H1 (cell line): Measurements from ENCODE around the gene SRF. TPM values are rescaled to one million over a fixed set of nuclear protein-coding genes. Genes with fewer than 3 reads are reported as not detected.

Experiments
- CTCF ChIA-PET: fragments of 300-600 bp; sonication (Branson Sonifier 250); formaldehyde crosslinking; loops from one replicate; lab custom pipeline; 2021; ENCODE audit not compliant: partially characterized antibody; lab: Charles Lee
- POLR2A ChIA-PET: fragments of 300-600 bp; sonication (Branson Sonifier 250); formaldehyde crosslinking; loops from one replicate; lab custom pipeline; 2021; ENCODE audit warnings: inconsistent platforms; ENCODE audit not compliant: partially characterized antibody; lab: Charles Lee
- DNase-seq, 2 experiments: peaks; one replicate each; pipeline versions ENCODE4 v3.0.0 to v3.0.0-alpha.2; 2010 to 2022; ENCODE audit warnings: low spot score in 2 of 2, low read depth in 1 of 2, mixed read lengths in 1 of 2
- FAIRE-seq: peaks from 2 replicates; lab custom pipeline; 2011; peaks lifted over from hg19 to GRCh38; lab: Jason Lieb, UNC
- H2AFZ ChIP-seq: 2 replicates; pipeline ENCODE4 v1.8.1; 2012; ENCODE audit warnings: low read length, inconsistent platforms
- H2AK5ac ChIP-seq: 2 replicates; pipeline ENCODE4 v1.6.1; 2013; ENCODE audit warnings: low read depth, low read length
- H2BK120ac ChIP-seq: replicated peaks from 2 replicates; pipeline ENCODE3; 2013; ENCODE audit warnings: low read depth, low read length, inconsistent platforms
- H2BK12ac ChIP-seq: 2 replicates; pipeline ENCODE4 v1.6.1; 2013; ENCODE audit warnings: low read depth, low read length
- H2BK15ac ChIP-seq: 2 replicates; pipeline ENCODE4 v1.6.1; 2013; ENCODE audit warnings: low read length
- H2BK20ac ChIP-seq: 2 replicates; pipeline ENCODE4 v1.6.1; 2013; ENCODE audit warnings: low read length
- H2BK5ac ChIP-seq: 2 replicates; pipeline ENCODE4 v1.6.1; 2013; ENCODE audit warnings: low read depth, low read length
- H3K14ac ChIP-seq: 2 replicates; pipeline ENCODE4 v1.6.1; 2013; ENCODE audit warnings: inconsistent platforms; ENCODE audit not compliant: insufficient read length
- H3K18ac ChIP-seq: 2 replicates; pipeline ENCODE4 v1.6.1; 2013; ENCODE audit warnings: low read length; ENCODE audit errors: extremely low read depth
- H3K23ac ChIP-seq: 2 replicates; pipeline ENCODE4 v1.6.1; 2013; ENCODE audit warnings: inconsistent platforms; ENCODE audit not compliant: insufficient read length
- H3K23me2 ChIP-seq: 2 replicates; pipeline ENCODE4 v1.6.1; 2013; ENCODE audit warnings: low read depth, low read length
- H3K27ac ChIP-seq: 2 replicates; pipeline ENCODE4 v1.6.1; 2011; ENCODE audit warnings: low read depth, low read length, inconsistent platforms
- H3K27me3 ChIP-seq, 4 experiments: replicated peaks in 1 of 4; 1 replicate in 1 of 4; 2 replicates in 3 of 4; pipeline versions ENCODE4 v1.6.1 to v1.8.1; 2011 to 2013; ENCODE audit warnings: low read length in 3 of 4, mild to moderate bottlenecking in 3 of 4, inconsistent platforms in 2 of 4, mixed read lengths in 2 of 4, moderate library complexity in 1 of 4; ENCODE audit not compliant: control insufficient read depth in 3 of 4, insufficient read depth in 3 of 4; ENCODE audit errors: extremely low read depth in 1 of 4
- H3K36me3 ChIP-seq, 4 experiments: 2 replicates each; pipeline versions ENCODE4 v1.6.1 to v1.8.1; 2011 to 2013; ENCODE audit warnings: mild to moderate bottlenecking in 4 of 4, low read length in 3 of 4, moderate library complexity in 2 of 4, control low read depth in 1 of 4, inconsistent platforms in 1 of 4; ENCODE audit not compliant: insufficient read depth in 4 of 4, control insufficient read depth in 2 of 4
- H3K4ac ChIP-seq: replicated peaks from 2 replicates; pipeline ENCODE3; 2013; ENCODE audit warnings: low read length, low read depth, mixed read lengths, inconsistent platforms; ENCODE audit not compliant: insufficient read length
- H3K4me1 ChIP-seq, 4 experiments: replicated peaks in 1 of 4; 1 replicate in 1 of 4; 2 replicates in 3 of 4; pipeline versions ENCODE4 v1.6.1 to v1.8.1; 2011 to 2013; ENCODE audit warnings: low read length in 3 of 4, inconsistent platforms in 2 of 4, mixed read lengths in 1 of 4; ENCODE audit not compliant: insufficient read depth in 4 of 4, control insufficient read depth in 3 of 4
- H3K4me2 ChIP-seq, 2 experiments: 2 replicates each; pipeline versions ENCODE4 v1.6.1 to v1.8.1; 2011 to 2013; ENCODE audit warnings: low read depth in 2 of 2, low read length in 2 of 2, control low read depth in 1 of 2, inconsistent platforms in 1 of 2, mild to moderate bottlenecking in 1 of 2; ENCODE audit not compliant: insufficient read depth in 1 of 2
- H3K4me3 ChIP-seq, 4 experiments: fragments of 200-600, 300-600 bp in 1 of 4; sonication (generic), shearing (Covaris generic), sonication (Bioruptor Twin) in 1 of 4; 2 replicates each; pipeline versions ENCODE4 v1.5.1 to v1.8.1; 2011 to 2016; ENCODE audit warnings: low read length in 4 of 4, low read depth in 3 of 4, control low read depth in 2 of 4, inconsistent platforms in 2 of 4, mild to moderate bottlenecking in 2 of 4, mixed read lengths in 1 of 4, moderate library complexity in 1 of 4; ENCODE audit not compliant: insufficient read depth in 2 of 4; ENCODE audit errors: extremely low read depth in 1 of 4
- H3K56ac ChIP-seq: replicated peaks from 2 replicates; pipeline ENCODE3; 2013; ENCODE audit warnings: low read depth, mild to moderate bottlenecking, mixed read lengths, low read length, inconsistent platforms; ENCODE audit not compliant: insufficient read length
- H3K79me1 ChIP-seq: 2 replicates; pipeline ENCODE4 v1.6.1; 2013; ENCODE audit warnings: low read depth, low read length, control low read depth
- H3K79me2 ChIP-seq, 2 experiments: 2 replicates each; pipeline versions ENCODE4 v1.6.1 to v1.8.1; 2012 to 2013; ENCODE audit warnings: low read length in 2 of 2, mild to moderate bottlenecking in 2 of 2, inconsistent platforms in 1 of 2; ENCODE audit not compliant: insufficient read depth in 2 of 2, control insufficient read depth in 1 of 2
- H3K9ac ChIP-seq, 4 experiments: replicated peaks in 1 of 4; 1 replicate in 1 of 4; 2 replicates in 3 of 4; pipeline versions ENCODE4 v1.6.1 to v1.8.1; 2011 to 2013; ENCODE audit warnings: low read depth in 3 of 4, low read length in 3 of 4, control low read depth in 2 of 4, mild to moderate bottlenecking in 2 of 4, moderate library complexity in 2 of 4, inconsistent platforms in 1 of 4; ENCODE audit errors: extremely low read depth in 1 of 4
- H3K9me3 ChIP-seq, 2 experiments: 2 replicates each; pipeline versions ENCODE4 v1.6.1 to v1.8.1; 2012 to 2013; ENCODE audit warnings: mild to moderate bottlenecking in 2 of 2, moderate library complexity in 2 of 2, control low read depth in 1 of 2, inconsistent platforms in 1 of 2, low read depth in 1 of 2, low read length in 1 of 2, mixed read lengths in 1 of 2; ENCODE audit not compliant: insufficient read depth in 2 of 2
- H4K20me1 ChIP-seq, 2 experiments: replicated peaks in 1 of 2; 2 replicates each; pipeline versions ENCODE3 to v1.8.1; 2011 to 2013; ENCODE audit warnings: inconsistent platforms in 2 of 2, low read length in 2 of 2, mild to moderate bottlenecking in 1 of 2; ENCODE audit not compliant: insufficient read depth in 2 of 2, control insufficient read depth in 1 of 2
- H4K5ac ChIP-seq: 2 replicates; pipeline ENCODE4 v1.6.1; 2013; ENCODE audit warnings: low read length, low read depth, mixed read lengths, inconsistent platforms; ENCODE audit not compliant: insufficient read length
- H4K8ac ChIP-seq: 2 replicates; pipeline ENCODE4 v1.8.0; 2013; ENCODE audit warnings: mild to moderate bottlenecking, moderate library complexity, low read length, inconsistent platforms; ENCODE audit not compliant: insufficient read depth; ENCODE audit errors: extremely low read depth
- H4K91ac ChIP-seq: replicated peaks from 2 replicates; pipeline ENCODE3; 2013; ENCODE audit warnings: low read length, mixed read lengths, inconsistent platforms; ENCODE audit not compliant: insufficient read length
- CBX5 ChIP-seq: fragments of 300-800, 300-1000 bp; sonication (generic); IDR thresholded peaks from 2 replicates; pipeline ENCODE4 v1.7.1; 2016; ENCODE audit warnings: antibody characterized with exemption, low read length, low read depth
- CEBPB ChIP-seq: IDR thresholded peaks from 2 replicates; pipeline ENCODE4 v1.6.1; 2012; ENCODE audit warnings: low read depth, low read length
- CHD2 ChIP-seq: IDR thresholded peaks from 2 replicates; pipeline ENCODE4 v1.6.1; 2012; ENCODE audit warnings: low read length, improper control_type of control experiment
- CREB1 ChIP-seq: IDR thresholded peaks from 2 replicates; pipeline ENCODE4 v1.6.1; 2012; ENCODE audit warnings: inconsistent platforms
- HDAC2 ChIP-seq, 2 experiments: fragments of 300-600 bp in 1 of 2; sonication (generic) in 1 of 2; IDR thresholded peaks; 2 replicates each; pipeline ENCODE4 v1.6.1; 2011 to 2012; ENCODE audit warnings: low read depth in 2 of 2, low read length in 2 of 2, mild to moderate bottlenecking in 2 of 2, moderate library complexity in 2 of 2, borderline replicate concordance in 1 of 2, inconsistent platforms in 1 of 2
- KDM1A ChIP-seq: fragments of 200-600, 300-600 bp; sonication (generic); IDR thresholded peaks from 2 replicates; pipeline ENCODE4 v1.7.1; 2016; ENCODE audit warnings: mild to moderate bottlenecking, low read length, borderline replicate concordance
- KDM4A ChIP-seq: IDR thresholded peaks from one replicate; pipeline ENCODE4 v1.7.1; 2012; ENCODE audit warnings: low read depth, mild to moderate bottlenecking, moderate library complexity, low read length, inconsistent platforms; ENCODE audit not compliant: severe bottlenecking
- PHF8 ChIP-seq: fragments of 200-600 bp; sonication (generic); conservative IDR thresholded peaks from 2 replicates; pipeline ENCODE4 v1.7.1; 2012; ENCODE audit warnings: low read depth, mild to moderate bottlenecking, inconsistent platforms, low read length, moderate library complexity
- POU5F1 ChIP-seq: IDR thresholded peaks from 2 replicates; pipeline ENCODE4 v1.6.1; 2011; ENCODE audit warnings: low read depth, mild to moderate bottlenecking, low read length, moderate library complexity
- SIX5 ChIP-seq: IDR thresholded peaks from 2 replicates; pipeline ENCODE4 v1.6.1; 2011; ENCODE audit warnings: mild to moderate bottlenecking, low read depth, low read length
- TEAD4 ChIP-seq: IDR thresholded peaks from 2 replicates; pipeline ENCODE4 v1.6.1; 2012; ENCODE audit warnings: low read depth, low read length, inconsistent platforms, mixed read lengths
- YY1 ChIP-seq: IDR thresholded peaks from 2 replicates; pipeline ENCODE4 v1.6.1; 2011; ENCODE audit warnings: low read depth, mild to moderate bottlenecking, low read length
- WGBS, 2 experiments: shearing (Covaris generic) in 1 of 2; methylation state at CpG; one replicate each; pipeline versions ENCODE4 v1.1.6 to v1.1.7; 2013 to 2015; ENCODE audit warnings: low lambda C conversion rate in 2 of 2, mixed read lengths in 2 of 2, inconsistent platforms in 1 of 2, low coverage in 1 of 2, missing lambda C conversion rate in 1 of 2; ENCODE audit not compliant: insufficient replicate concordance in 2 of 2, insufficient coverage in 1 of 2, insufficient read length in 1 of 2; ENCODE audit errors: extremely low coverage in 1 of 2, missing lambda C conversion rate in 1 of 2; 5-methylcytosine and 5-hydroxymethylcytosine counted together
- polyA plus RNA-seq, 7 experiments: library from polyadenylated mRNA; depleted of rRNA in 3 of 7; stranded (reverse) in 5 of 7; unstranded in 2 of 7; fragments of >200 nt in 5 of 7; fragments of 200-250 nt in 2 of 7; gene quantifications; 1 replicate in 5 of 7; 2 replicates in 1 of 7; 4 replicates in 1 of 7; pipeline versions ENCODE4 v1.2.1 to v1.2.3, GENCODE V29; 2011 to 2013; ENCODE audit warnings: missing spikeins in 2 of 7, mixed read lengths in 2 of 7
- total RNA-seq: library from RNA; stranded (reverse); fragmentation: NEBNext Ultra II Directional; extraction: Animal tissue kit (Norgen Biotek cat#: 25700); gene quantifications from 2 replicates; pipeline ENCODE4 v1.2.1, GENCODE V29; 2021
- TF ChIP-seq, protein P1 (sequence below): IDR thresholded peaks from 2 replicates; pipeline ENCODE4 v1.6.1; 2011; ENCODE audit warnings: low read depth, mild to moderate bottlenecking, low read length; ENCODE audit not compliant: insufficient read depth

SRF gene
- total and polyA plus RNA-seq, 2 of the 8 experiments (the other 6 are each of a cell fraction or from before 2014, with no cell fraction given), result 49.0 to 69.5 TPM

DNA sequence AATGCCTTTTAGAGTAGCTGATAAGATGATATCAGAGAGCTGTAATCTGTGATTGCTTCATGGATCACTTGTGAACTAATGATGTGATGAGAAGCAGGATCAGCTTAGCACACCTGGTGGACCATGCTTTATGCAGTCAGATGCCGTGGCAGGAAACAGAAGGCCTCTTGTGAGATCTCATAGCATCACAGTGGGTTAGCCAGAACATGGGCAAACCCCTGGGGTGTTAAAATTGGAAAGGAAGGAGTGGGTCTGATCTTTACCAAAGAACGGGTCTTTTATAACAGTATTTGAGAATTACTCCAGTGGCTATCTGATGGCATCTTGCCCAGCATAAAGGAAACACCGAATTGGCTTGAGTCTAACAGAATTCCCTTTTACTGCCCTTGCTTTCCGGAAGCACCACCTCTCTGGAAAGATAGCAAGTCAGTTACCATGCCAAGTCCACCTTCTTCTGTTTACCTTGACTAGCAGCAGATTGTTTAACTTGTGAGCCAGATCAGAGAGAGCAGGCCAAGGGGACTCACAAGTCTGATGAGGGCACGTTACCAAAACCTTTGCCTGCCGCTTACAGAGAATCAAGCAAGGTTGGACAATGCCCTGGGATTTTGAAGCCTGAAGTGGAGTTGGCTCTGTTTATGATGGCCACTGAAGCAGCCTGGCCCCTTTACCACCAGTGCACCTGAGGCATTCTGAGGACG, 20.9 kb upstream of the SRF start:
- H2BK15ac ChIP-seq, result no peak overlapping the region
- no peak overlapping the region for H2AK5ac ChIP-seq
- no peak for DNase-seq
- H3K4me3 ChIP-seq, result no peak overlapping the region
- no peaks in the 10 kb centered on the region for H3K23me2 ChIP-seq
- no peak overlapping the region for H4K91ac ChIP-seq
- no peak for FAIRE-seq
- ChIA-PET POLR2A (interaction anchor here (0.6 to 1.2 kb wide), 2 partner anchors 17 to 25 kb away, joined by 3 to 4 read pairs; no protein-coding TSS in a partner anchor), CTCF (interaction anchor here (0.9 kb wide), 1 partner anchor 16 kb away, joined by 3 read pairs; no protein-coding TSS in a partner anchor)
- no peak overlapping the region for H4K8ac ChIP-seq
- H2BK20ac ChIP-seq, result no peak overlapping the region
- peaks cover 2 to 11% (median 8%) of the 10 kb centered on the region in 4 experiments; a peak in 6 of 8 replicates for H3K36me3 ChIP-seq
- H2BK12ac ChIP-seq, result no peak overlapping the region
- H3K4ac ChIP-seq, result no peak overlapping the region
- H2BK120ac ChIP-seq, result no peak overlapping the region
- no peak overlapping the region for H3K4me2 ChIP-seq
- no peak overlapping the region for H3K23ac ChIP-seq
- H3K56ac ChIP-seq, result no peak overlapping the region
- 92% methylated on average over 7 of the region's 7 CpGs; no CpG with 5 or more reads in 1 of the 2 experiments for WGBS, 2 experiments
- no peak overlapping the region for H3K9ac ChIP-seq
- no peak overlapping the region for H3K27ac ChIP-seq
- H3K79me1 ChIP-seq, result no peaks in the 10 kb centered on the region
- H4K20me1 ChIP-seq, result no peaks in the 10 kb centered on the region
- no peaks in the 10 kb centered on the region for H3K4me1 ChIP-seq
- H3K18ac ChIP-seq, result no peak overlapping the region
- H3K79me2 ChIP-seq, result no peaks in the 10 kb centered on the region
- no peak overlapping the region for H3K14ac ChIP-seq
- no peaks in the 10 kb centered on the region for H3K9me3 ChIP-seq
- no peak overlapping the region for H2BK5ac ChIP-seq
- H2AFZ ChIP-seq, result no peak overlapping the region
- H4K5ac ChIP-seq, result no peak overlapping the region
- no peaks in the 10 kb centered on the region for H3K27me3 ChIP-seq
- TF ChIP-seq, protein P1, sequence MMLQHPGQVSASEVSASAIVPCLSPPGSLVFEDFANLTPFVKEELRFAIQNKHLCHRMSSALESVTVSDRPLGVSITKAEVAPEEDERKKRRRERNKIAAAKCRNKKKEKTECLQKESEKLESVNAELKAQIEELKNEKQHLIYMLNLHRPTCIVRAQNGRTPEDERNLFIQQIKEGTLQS, result no peak
- TF ChIP-seq POU5F1 (no peak), KDM1A (no peak), SIX5 (no peak), YY1 (no peak), CBX5 (no peak), CREB1 (no peak), CHD2 (no peak), CEBPB (no peak), KDM4A (no peak), PHF8 (no peak), HDAC2 (IDR thresholded peaks at IDR 0.05; ENCODE audit: borderline replicate concordance in 1 of 2, low read depth in 2 of 2, low read length in 2 of 2) (no peak), TEAD4 (no peak)
